Activated B cell treated with CpG ODN at 0.5 μM for 24 hours (primary cell): Measurements from ENCODE around the gene TMEM151A. TPM values are rescaled to one million over a fixed set of nuclear protein-coding genes. Genes with fewer than 3 reads are reported as not detected.
"Not testable (repeated sequence)": the region's sequence is repeated elsewhere in the genome, so short reads cannot be mapped to it uniquely, and the experiment has no call there.

Experiments used
- ATAC-seq: fragments of 200-7000 bp; cut with Tn5 transposase; one replicate; pipeline ENCODE4 v1.10.0; 2021; ENCODE audit warnings: low read depth, mild to moderate bottlenecking, moderate library complexity
- CTCF ChIA-PET: fragments of 350-600 bp; sonication (Branson Sonifier 250); formaldehyde crosslinking; loops from one replicate; lab custom pipeline; 2021; ENCODE audit warnings: antibody characterized with exemption; lab: Charles Lee
- POLR2A ChIA-PET: fragments of 350-600 bp; sonication (Branson Sonifier 250); formaldehyde crosslinking; loops from one replicate; lab custom pipeline; 2021; ENCODE audit warnings: antibody characterized with exemption; lab: Charles Lee
- DNase-seq: peaks from one replicate; pipeline ENCODE4 v3.0.0; 2022
- H3K27ac Mint-ChIP-seq: one replicate; pipeline ENCODE4 v1.8.0; 2020; ENCODE audit warnings: mixed read lengths
- H3K27me3 Mint-ChIP-seq: one replicate; pipeline ENCODE4 v1.8.0; 2021; ENCODE audit warnings: mixed read lengths
- H3K36me3 Mint-ChIP-seq: one replicate; pipeline ENCODE4 v1.8.0; 2021; ENCODE audit warnings: low read depth, mixed read lengths
- H3K4me1 Mint-ChIP-seq: one replicate; pipeline ENCODE4 v1.8.0; 2021; ENCODE audit warnings: mixed read lengths
- H3K4me3 Mint-ChIP-seq: one replicate; pipeline ENCODE4 v1.8.0; 2020; ENCODE audit warnings: mild to moderate bottlenecking, mixed read lengths
- H3K9me3 Mint-ChIP-seq: one replicate; pipeline ENCODE4 v1.8.0; 2020; ENCODE audit warnings: mixed read lengths
- intact Hi-C: fragments of 100-400 bp; cut with micrococcal nuclease; formaldehyde crosslinking; loops from one replicate; pipeline ENCODE4 v1.15.1; 2024
- total RNA-seq: library from RNA; stranded (reverse); gene quantifications from 2 replicates; pipeline ENCODE4 v1.2.3, GENCODE V29; 2022
- TF ChIP-seq, protein P1 (sequence below): fragments of 200-600 bp; IDR thresholded peaks from one replicate; pipeline ENCODE4 v1.8.0; 2022; ENCODE audit warnings: antibody characterized with exemption, mild to moderate bottlenecking

Gene TMEM151A
- total RNA-seq, 1 donor from 2014 or later, result not detected

DNA sequence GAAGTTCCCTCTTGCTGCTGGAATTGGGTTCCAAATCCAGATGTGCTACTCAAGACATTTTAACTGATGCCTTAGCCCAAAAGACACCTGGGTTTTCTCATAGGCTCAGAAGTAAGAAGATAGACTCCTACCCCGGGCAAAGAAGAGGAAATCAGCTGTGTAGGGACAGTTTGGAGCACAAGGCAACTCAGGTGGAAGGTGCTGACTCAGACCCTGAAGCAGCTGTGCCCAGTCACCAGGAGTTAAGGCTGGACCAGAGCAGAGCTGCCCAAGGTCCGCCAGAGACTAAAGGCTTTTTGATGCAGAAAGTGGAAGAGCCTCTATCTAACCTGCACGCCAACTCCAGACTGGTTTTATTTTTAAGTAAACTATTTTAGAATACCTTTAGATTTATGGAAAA is 43.9 kb upstream of the TMEM151A start:
- no peaks in the 10 kb centered on the region for H3K4me1 Mint-ChIP-seq
- ChIA-PET POLR2A (no interaction called here), CTCF (no interaction called here)
- DNase-seq, result no peak
- peak overlapping the region; percentile 4 for H3K27ac Mint-ChIP-seq
- no peak overlapping the region for H3K4me3 Mint-ChIP-seq
- no peaks in the 10 kb centered on the region for H3K27me3 Mint-ChIP-seq
- intact Hi-C loops, result no loop called here
- TF ChIP-seq, protein P1, sequence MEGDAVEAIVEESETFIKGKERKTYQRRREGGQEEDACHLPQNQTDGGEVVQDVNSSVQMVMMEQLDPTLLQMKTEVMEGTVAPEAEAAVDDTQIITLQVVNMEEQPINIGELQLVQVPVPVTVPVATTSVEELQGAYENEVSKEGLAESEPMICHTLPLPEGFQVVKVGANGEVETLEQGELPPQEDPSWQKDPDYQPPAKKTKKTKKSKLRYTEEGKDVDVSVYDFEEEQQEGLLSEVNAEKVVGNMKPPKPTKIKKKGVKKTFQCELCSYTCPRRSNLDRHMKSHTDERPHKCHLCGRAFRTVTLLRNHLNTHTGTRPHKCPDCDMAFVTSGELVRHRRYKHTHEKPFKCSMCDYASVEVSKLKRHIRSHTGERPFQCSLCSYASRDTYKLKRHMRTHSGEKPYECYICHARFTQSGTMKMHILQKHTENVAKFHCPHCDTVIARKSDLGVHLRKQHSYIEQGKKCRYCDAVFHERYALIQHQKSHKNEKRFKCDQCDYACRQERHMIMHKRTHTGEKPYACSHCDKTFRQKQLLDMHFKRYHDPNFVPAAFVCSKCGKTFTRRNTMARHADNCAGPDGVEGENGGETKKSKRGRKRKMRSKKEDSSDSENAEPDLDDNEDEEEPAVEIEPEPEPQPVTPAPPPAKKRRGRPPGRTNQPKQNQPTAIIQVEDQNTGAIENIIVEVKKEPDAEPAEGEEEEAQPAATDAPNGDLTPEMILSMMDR, result no peak
- no peak for ATAC-seq
- H3K36me3 Mint-ChIP-seq, result peaks cover 40% of the 10 kb centered on the region
- H3K9me3 Mint-ChIP-seq, result no peaks in the 10 kb centered on the region

DNA sequence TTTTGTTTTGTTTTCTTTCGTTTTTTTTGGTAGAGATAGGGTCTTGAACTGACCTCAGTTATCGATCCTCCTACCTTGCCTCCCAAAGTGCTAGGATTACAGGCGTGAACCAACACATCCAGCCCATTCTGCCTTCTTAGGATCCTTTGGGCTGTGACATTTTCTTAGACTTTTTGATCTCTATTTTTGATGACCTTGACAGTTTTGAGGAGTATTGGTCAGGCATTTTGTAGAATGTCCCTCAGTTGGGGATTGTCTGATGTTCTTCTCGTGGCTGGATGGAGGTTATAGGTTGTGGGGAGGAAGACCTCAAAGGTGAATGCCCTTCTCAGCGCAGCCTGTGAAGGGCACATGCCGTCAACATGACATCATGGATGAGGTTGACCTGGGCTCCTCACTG is 42.8 kb upstream of the TMEM151A start:
- TF ChIP-seq, protein P1, result no peak
- no peak for DNase-seq
- no peaks in the 10 kb centered on the region for H3K9me3 Mint-ChIP-seq
- ChIA-PET CTCF (no interaction called here), POLR2A (no interaction called here)
- intact Hi-C loops, result no loop called here
- ATAC-seq, result no peak
- H3K36me3 Mint-ChIP-seq, result peaks cover 34% of the 10 kb centered on the region
- H3K27me3 Mint-ChIP-seq, result no peaks in the 10 kb centered on the region
- H3K27ac Mint-ChIP-seq, result peak overlapping the region; percentile 51
- no peak overlapping the region for H3K4me3 Mint-ChIP-seq
- H3K4me1 Mint-ChIP-seq, result no peaks in the 10 kb centered on the region

DNA sequence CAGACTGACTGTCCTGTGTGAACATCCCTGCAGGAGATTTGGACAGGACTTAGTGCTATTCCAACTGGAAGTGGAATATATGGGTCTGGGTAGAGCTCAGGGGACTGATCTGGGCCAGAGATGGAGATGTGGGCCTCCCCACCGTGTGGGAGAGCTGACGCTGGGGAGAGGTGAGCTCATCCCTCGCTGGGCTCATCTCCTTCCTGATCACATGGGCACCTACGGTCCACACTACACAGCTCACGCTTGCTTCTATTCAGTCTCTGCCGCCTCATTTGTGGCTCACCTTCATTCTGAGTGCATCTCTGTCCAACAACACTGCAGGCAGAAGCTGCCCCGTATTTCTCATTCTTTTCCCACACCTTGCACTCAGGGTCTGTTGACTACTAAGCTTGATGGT is 39.9 kb upstream of the TMEM151A start:
- POLR2A ChIA-PET, result no interaction called here
- Mint-ChIP-seq H3K36me3 (peaks cover 21% of the 10 kb centered on the region), H3K4me3 (no peak overlapping the region), H3K4me1 (peaks cover 7% of the 10 kb centered on the region), H3K9me3 (no peaks in the 10 kb centered on the region), H3K27ac (no peak overlapping the region), H3K27me3 (no peaks in the 10 kb centered on the region)
- TF ChIP-seq, protein P1, result no peak
- intact Hi-C loops, result no loop called here
- DNase-seq (no peak), ATAC-seq (no peak)
- CTCF ChIA-PET, result interaction anchor here (1.0 kb wide), 1 partner anchor 30 kb away, joined by 3 read pairs; no protein-coding TSS in a partner anchor

DNA sequence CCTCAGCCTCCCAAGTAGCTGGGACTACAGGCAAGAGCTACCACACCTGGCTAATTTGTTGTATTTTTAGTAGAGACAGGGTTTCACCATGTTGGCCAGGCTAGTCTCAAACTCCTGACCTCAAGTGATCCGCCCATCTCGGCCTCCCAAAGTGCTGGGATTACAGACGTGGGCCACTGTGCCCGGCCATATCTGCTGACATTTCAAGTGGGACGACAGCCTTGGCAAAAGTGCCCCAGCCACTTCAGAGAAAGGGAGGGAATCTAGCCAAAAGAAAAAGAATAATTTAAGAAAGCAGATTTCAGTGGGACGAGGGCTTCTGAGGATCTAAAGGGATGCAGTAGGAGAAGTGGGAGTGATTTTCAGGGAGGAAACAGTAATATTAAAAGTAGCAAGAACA is 38.6 kb upstream of the TMEM151A start:
- H3K4me3 Mint-ChIP-seq, H3K9me3 Mint-ChIP-seq, H3K27me3 Mint-ChIP-seq, CTCF ChIA-PET, intact Hi-C loops, ATAC-seq, DNase-seq: not testable (repeated sequence)
- Mint-ChIP-seq H3K27ac (peak overlapping the region; percentile 12), H3K4me1 (peaks cover 10% of the 10 kb centered on the region), H3K36me3 (peaks cover 17% of the 10 kb centered on the region)
- POLR2A ChIA-PET, result interaction anchor here (1.1 kb wide), 1 partner anchor 30 kb away, joined by 3 read pairs; no protein-coding TSS in a partner anchor

DNA sequence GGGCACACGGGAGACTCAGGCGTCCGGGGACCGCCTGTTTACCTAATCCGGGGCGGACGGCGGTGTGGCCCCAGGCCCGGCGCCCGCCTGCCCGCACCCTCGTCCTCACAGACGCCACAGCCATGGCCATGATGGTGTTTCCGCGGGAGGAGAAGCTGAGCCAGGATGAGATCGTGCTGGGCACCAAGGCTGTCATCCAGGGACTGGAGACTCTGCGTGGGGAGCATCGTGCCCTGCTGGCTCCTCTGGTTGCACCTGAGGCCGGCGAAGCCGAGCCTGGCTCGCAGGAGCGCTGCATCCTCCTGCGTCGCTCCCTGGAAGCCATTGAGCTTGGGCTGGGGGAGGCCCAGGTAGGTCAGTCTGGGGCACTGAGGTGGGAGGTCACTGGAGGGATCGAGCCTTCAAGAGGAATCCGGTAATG is 33.2 kb upstream of the TMEM151A start:
- intact Hi-C loops, result loop anchor here (1.0 kb wide), 3 partner anchors 24 to 188 kb away; partner anchors contain the start of gene PACS1
- ATAC-seq (no peak), DNase-seq (no peak)
- ChIA-PET CTCF (no interaction called here), POLR2A (interaction anchor here (0.5 to 1.0 kb wide), 2 partner anchors 21 to 30 kb away, joined by 3 to 7 read pairs; partner anchors contain the start of gene YIF1A)
- TF ChIP-seq, protein P1, result no peak
- Mint-ChIP-seq H3K4me3 (peak overlapping the region; percentile 96), H3K9me3 (no peaks in the 10 kb centered on the region), H3K36me3 (peaks cover 40% of the 10 kb centered on the region), H3K27ac (peak overlapping the region; percentile 96), H3K4me1 (peaks cover 23% of the 10 kb centered on the region), H3K27me3 (no peaks in the 10 kb centered on the region)
